Cardiac fibroblast (primary cell): ENCODE measurements around the gene CDC23.
A peak's percentile ranks its signal among the peaks of the same experiment; 100 is the strongest.

Experiments
- DNase-seq, 2 donors: peaks; one replicate each; pipeline versions ENCODE4 v3.0.0 to v3.0.0-alpha.2; 2010; ENCODE audit warnings: low read depth in 2 of 2
- H3K4me3 ChIP-seq, 2 donors: replicated peaks in 1 of 2; 1 replicate in 1 of 2; 2 replicates in 1 of 2; pipeline ENCODE4 v1.5.1; 2011; ENCODE audit warnings: low read depth in 2 of 2, low read length in 2 of 2, mild to moderate bottlenecking in 2 of 2, moderate library complexity in 1 of 2
- CTCF ChIP-seq: IDR thresholded peaks from one replicate; pipeline ENCODE4 v1.5.1; 2011; ENCODE audit warnings: low read depth, mild to moderate bottlenecking, low read length, inconsistent platforms

The CDC23 gene

DNA sequence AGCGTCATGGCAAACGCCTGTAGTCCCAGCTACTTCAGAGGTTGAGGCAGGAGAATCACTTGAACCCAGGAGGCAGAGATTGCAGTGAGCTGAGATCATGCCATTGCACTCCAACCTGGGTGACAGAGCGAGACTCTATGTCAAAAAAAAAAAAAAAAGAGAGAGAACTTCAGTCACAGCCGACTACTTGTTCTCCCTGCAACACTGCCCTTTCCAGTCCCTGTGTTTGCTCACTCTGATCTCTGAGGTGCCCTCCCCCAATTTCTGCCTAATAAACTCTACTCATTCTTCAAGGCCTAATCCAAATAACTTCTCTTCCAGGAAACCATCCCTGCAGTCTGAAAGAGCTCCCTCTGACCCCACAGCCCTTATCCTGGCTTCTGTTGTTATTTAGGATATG lies 33.2 kb upstream of the CDC23 start:
- TF ChIP-seq CTCF = no peak
- H3K4me3 ChIP-seq = no peak overlapping the region
- no peak for DNase-seq

- no peak overlapping the region for H3K4me3 ChIP-seq
- no peak for TF ChIP-seq CTCF
- DNase-seq = no peak
Observed at GRCh38 chr5:138245717-138246116, 32.6 kb upstream of the CDC23 start.

DNA sequence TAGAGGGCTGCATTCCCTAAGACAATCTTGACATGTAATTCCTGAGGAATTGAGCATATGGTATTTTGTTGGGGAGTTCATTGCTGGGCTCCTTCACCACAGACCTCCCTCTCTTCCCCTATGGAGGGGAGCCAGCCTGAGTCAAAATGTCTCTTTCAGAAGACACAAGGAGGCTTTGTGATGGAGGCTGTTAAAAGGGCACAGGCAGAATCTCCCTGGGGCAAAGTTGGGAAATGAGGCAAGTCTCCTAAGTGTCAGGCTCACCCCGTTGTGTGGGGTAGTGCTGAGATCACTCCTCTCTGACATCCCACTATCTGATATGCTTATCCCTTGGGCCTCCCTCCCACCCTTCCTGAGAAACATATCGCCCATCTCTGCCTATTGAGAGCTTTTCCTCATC lies 30.7 kb upstream of the CDC23 start:
- no peak for DNase-seq
- H3K4me3 ChIP-seq = no peak overlapping the region
- TF ChIP-seq CTCF = no peak

GRCh38 chr5:138241688-138242571 lies 28.8 kb upstream of the CDC23 start:
- TF ChIP-seq CTCF = no peak
- DNase-seq = peak; percentile 13 to 25
- H3K4me3 ChIP-seq = peak overlapping the region; percentile 30 to 50

DNA sequence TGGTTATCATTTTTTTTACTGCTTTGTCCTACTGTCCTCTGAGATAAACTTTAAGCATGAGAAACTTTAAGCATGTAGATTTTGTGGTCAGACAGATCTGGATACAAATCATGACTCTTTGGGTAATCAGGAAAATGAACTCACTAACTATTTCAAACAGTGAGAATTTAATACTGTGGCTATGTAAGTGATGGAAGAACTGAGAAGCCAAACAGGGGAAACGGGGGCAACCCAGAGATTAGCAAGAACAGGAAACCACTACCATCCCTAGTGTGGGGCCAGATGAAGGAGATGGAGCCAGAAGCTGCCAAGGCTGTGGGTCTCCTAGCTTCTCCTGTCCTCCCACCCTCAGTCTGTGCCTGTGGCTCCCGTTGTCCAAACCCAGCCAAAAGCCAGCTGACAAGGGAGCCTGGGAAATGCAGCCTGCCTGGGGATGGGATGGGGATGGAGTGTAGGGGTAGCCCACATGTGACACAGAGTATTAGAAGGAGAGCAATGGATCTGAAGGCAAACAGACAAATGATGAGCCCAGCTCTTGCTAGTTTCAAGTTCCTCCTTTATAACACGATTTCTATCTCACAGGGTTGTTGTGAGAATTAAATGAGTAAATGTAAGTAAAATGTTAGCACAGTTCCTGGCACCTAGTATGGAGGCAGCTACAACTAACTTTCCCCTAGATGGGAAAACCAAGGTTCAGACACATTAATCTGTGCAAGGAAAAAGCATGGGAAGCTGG lies 27.7 kb upstream of the CDC23 start:
- no peak for DNase-seq
- H3K4me3 ChIP-seq = no peak overlapping the region
- no peak for TF ChIP-seq CTCF

DNA sequence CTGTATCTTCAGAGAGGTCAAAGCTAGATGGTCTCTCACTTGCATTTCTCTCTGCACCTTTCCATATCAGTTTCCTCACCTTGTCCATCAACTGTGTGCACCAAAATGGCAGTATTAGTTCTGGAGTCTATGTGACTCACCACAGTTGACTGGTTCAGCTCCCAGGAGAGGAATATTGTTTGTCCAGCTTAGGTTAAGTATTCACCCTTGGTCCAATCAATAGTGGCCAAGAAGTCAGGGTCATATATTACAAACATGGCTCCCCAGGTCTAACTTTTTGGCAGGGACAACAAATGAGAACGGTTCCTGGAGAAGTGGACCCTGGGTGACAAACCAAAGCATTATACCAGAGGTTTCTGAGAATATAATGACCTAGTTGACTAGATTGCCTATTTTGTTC lies 24.9 kb upstream of the CDC23 start:
- H3K4me3 ChIP-seq = no peak overlapping the region
- DNase-seq = no peak
- TF ChIP-seq CTCF = no peak
